C4-2B (cell line): Measurements from ENCODE around the gene PLA2G4E.

ENCODE experiments used
- ZFX ChIP-seq: fragments of 450-650 bp; IDR thresholded peaks from 2 replicates; pipeline ENCODE4 v1.6.1; 2017
- TF ChIP-seq, protein P1 (sequence below): fragments of 450-650 bp; conservative IDR thresholded peaks from 2 replicates; pipeline ENCODE4 v1.5.1; 2017; ENCODE audit warnings: mild to moderate bottlenecking

- TF ChIP-seq, protein P1, sequence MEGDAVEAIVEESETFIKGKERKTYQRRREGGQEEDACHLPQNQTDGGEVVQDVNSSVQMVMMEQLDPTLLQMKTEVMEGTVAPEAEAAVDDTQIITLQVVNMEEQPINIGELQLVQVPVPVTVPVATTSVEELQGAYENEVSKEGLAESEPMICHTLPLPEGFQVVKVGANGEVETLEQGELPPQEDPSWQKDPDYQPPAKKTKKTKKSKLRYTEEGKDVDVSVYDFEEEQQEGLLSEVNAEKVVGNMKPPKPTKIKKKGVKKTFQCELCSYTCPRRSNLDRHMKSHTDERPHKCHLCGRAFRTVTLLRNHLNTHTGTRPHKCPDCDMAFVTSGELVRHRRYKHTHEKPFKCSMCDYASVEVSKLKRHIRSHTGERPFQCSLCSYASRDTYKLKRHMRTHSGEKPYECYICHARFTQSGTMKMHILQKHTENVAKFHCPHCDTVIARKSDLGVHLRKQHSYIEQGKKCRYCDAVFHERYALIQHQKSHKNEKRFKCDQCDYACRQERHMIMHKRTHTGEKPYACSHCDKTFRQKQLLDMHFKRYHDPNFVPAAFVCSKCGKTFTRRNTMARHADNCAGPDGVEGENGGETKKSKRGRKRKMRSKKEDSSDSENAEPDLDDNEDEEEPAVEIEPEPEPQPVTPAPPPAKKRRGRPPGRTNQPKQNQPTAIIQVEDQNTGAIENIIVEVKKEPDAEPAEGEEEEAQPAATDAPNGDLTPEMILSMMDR = no peak
- no peak for TF ChIP-seq ZFX
These were observed 62.8 kb downstream of the PLA2G4E start for GRCh38 chr15:41958002-41958420.
